Parathyroid adenoma (tissue), 2 donors: Measurements from ENCODE around the gene SLC27A3.

Source experiments
- H2AFZ ChIP-seq: fragments of 300-600 bp; sonication (generic); one replicate; pipeline ENCODE4 v1.7.0; 2017; ENCODE audit warnings: antibody characterized with exemption, mild to moderate bottlenecking
- H3K27ac ChIP-seq: fragments of 300-600 bp; sonication (generic); one replicate; pipeline ENCODE4 v1.7.0; 2017
- H3K27me3 ChIP-seq: fragments of 300-600 bp; sonication (generic); one replicate; pipeline ENCODE4 v1.7.0; 2017; ENCODE audit warnings: low read length; ENCODE audit not compliant: control insufficient read depth, insufficient read depth
- H3K36me3 ChIP-seq: fragments of 300-600 bp; sonication (generic); one replicate; pipeline ENCODE4 v1.7.0; 2017; ENCODE audit warnings: low read length; ENCODE audit not compliant: control insufficient read depth, insufficient read depth
- H3K4me1 ChIP-seq: fragments of 300-600 bp; sonication (generic); one replicate; pipeline ENCODE4 v1.7.0; 2017; ENCODE audit warnings: control low read depth
- H3K4me2 ChIP-seq: fragments of 300-600 bp; sonication (generic); one replicate; pipeline ENCODE4 v1.7.0; 2017; ENCODE audit warnings: low read length
- H3K4me3 ChIP-seq: fragments of 300-600 bp; sonication (generic); one replicate; pipeline ENCODE4 v1.7.0; 2017; ENCODE audit warnings: low read depth, low read length
- H3K79me2 ChIP-seq: fragments of 300-600 bp; sonication (generic); one replicate; pipeline ENCODE4 v1.7.0; 2017; ENCODE audit warnings: control low read depth
- H3K9ac ChIP-seq: fragments of 300-600 bp; sonication (generic); one replicate; pipeline ENCODE4 v1.7.0; 2017; ENCODE audit warnings: mild to moderate bottlenecking
- H3K9me3 ChIP-seq: fragments of 300-600 bp; sonication (generic); one replicate; pipeline ENCODE4 v1.7.0; 2017; ENCODE audit warnings: low read length; ENCODE audit not compliant: control insufficient read depth
- CTCF ChIP-seq: fragments of 300-600 bp; sonication (generic); IDR thresholded peaks from one replicate; pipeline ENCODE4 v1.7.0; 2017; ENCODE audit warnings: antibody characterized with exemption, mild to moderate bottlenecking
- donor health status: primary hyperparathyroidism.

Gene SLC27A3

DNA sequence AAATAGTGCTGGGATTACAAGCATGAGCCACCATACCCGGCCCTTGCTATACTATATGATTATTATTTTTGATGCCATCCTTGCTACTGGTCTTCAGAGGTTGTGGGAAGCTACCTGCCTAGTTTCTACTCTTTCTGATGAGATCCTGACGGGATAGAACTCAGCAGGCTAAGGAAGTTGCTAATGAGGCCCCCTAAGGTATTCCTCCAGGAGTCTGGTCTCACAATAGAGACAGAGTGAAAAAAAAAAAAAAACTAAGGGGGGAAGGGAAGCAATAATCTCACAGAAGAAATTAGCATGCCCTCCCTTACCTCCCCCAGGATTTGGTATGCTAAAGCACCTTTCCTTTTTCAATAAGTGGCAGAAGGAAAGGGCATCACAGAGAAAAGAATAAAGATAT is 29.8 kb upstream of the SLC27A3 start:
- Histone ChIP-seq H3K27ac (no peak overlapping the region), H3K9ac (no peak overlapping the region), H3K27me3 (no peaks in the 10 kb centered on the region), H3K36me3 (no peaks in the 10 kb centered on the region), H3K79me2 (no peaks in the 10 kb centered on the region), H3K4me3 (no peak overlapping the region), H2AFZ (no peak overlapping the region), H3K9me3 (no peaks in the 10 kb centered on the region), H3K4me1 (no peaks in the 10 kb centered on the region), H3K4me2 (no peak overlapping the region)
- TF ChIP-seq CTCF: no peak

DNA sequence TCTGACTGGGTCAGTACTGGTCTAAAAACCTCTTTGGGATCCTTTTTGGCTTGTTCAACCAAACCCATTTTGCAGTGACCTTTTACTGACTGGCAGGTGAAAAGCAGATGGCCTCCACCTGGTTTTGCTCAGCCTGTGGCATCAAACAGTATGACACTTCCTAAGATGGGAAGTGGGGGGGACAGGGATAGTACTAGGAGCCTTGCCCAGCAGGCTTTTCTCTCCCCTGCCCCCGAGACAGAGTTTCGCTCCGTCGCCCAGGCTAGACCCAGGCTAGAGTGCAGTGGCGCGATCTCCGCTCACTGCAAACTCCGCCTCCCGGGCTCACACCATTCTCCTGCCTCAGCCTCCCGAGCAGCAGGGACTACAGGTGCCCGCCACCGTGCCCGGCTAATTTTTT is 29.0 kb upstream of the SLC27A3 start:
- H3K9me3 ChIP-seq: no peaks in the 10 kb centered on the region
- no peak overlapping the region for H3K27ac ChIP-seq

DNA sequence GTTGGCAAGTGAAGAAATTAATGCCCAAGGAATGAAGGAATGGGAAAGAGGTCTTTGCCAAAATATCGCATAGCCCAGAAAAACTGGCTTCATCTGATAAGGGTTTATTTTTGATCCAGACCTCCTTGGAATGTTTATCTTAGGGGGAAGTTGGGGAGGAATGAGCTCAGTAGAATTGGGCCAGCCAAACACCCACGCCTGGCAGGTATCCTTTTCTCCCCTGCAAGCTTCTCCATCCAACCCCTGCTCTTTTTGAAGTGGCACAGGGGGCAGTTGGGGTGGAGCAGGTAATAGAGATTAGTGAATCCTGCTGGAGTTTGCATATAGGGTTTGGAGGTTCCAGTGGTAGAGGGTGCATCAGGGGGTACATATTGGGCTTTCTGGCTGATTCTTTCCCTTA is 26.3 kb upstream of the SLC27A3 start:
- TF ChIP-seq CTCF: no peak
- no peaks in the 10 kb centered on the region for H3K27me3 ChIP-seq
- no peaks in the 10 kb centered on the region for H3K36me3 ChIP-seq
- no peak overlapping the region for H3K4me3 ChIP-seq
- no peak overlapping the region for H3K4me2 ChIP-seq
- H3K79me2 ChIP-seq: no peaks in the 10 kb centered on the region
- no peaks in the 10 kb centered on the region for H3K9me3 ChIP-seq
- no peak overlapping the region for H3K27ac ChIP-seq
- no peak overlapping the region for H2AFZ ChIP-seq
- H3K9ac ChIP-seq: no peak overlapping the region
- no peaks in the 10 kb centered on the region for H3K4me1 ChIP-seq

More for the DNA sequence above, 29.0 kb upstream of the SLC27A3 start:
- no peaks in the 10 kb centered on the region for H3K36me3 ChIP-seq
- H3K79me2 ChIP-seq: no peaks in the 10 kb centered on the region
- TF ChIP-seq CTCF: no peak
- no peak overlapping the region for H3K9ac ChIP-seq
- no peaks in the 10 kb centered on the region for H3K27me3 ChIP-seq
- no peaks in the 10 kb centered on the region for H3K4me1 ChIP-seq
- no peak overlapping the region for H3K4me3 ChIP-seq
- H2AFZ ChIP-seq: no peak overlapping the region
- H3K4me2 ChIP-seq: no peak overlapping the region

GRCh38 chr1:153749408-153750005 is 25.7 kb upstream of the SLC27A3 start:
- Histone ChIP-seq H3K9ac (no peak overlapping the region), H3K36me3 (no peaks in the 10 kb centered on the region), H3K27ac (peak overlapping the region; percentile 29)

More at GRCh38 chr1:153749408-153750005, 25.7 kb upstream of the SLC27A3 start:
- H3K9me3 ChIP-seq: no peaks in the 10 kb centered on the region
- no peaks in the 10 kb centered on the region for H3K4me1 ChIP-seq
- H3K4me3 ChIP-seq: no peak overlapping the region
- no peak overlapping the region for H2AFZ ChIP-seq
- TF ChIP-seq CTCF: peak; percentile 84
- H3K4me2 ChIP-seq: no peak overlapping the region
- no peaks in the 10 kb centered on the region for H3K79me2 ChIP-seq
- H3K27me3 ChIP-seq: no peaks in the 10 kb centered on the region
